PC-3 (cell line): Measurements from ENCODE around the gene GSX1. TPM values are rescaled to one million over a fixed set of nuclear protein-coding genes. Genes with fewer than 3 reads are reported as not detected.

ENCODE experiments used
- total RNA-seq: library from RNA; depleted of rRNA; stranded (reverse); fragments of >200 nt; gene quantifications from 2 replicates; pipeline ENCODE4 v1.2.3, GENCODE V29; 2014; rRNA removed

GSX1 gene
- total RNA-seq, 1 experiment from 2014 or later, result not detected

Other genes with a start within 250 kb of the GSX1 start
- gene LNX2, start 172.0 kb upstream of the GSX1 start, total RNA-seq, result 5.8 and 6.0 TPM in 2 replicates
- 97.2 and 97.9 TPM in 2 replicates for gene POLR1D, start 170.6 kb upstream of the GSX1 start, total RNA-seq
- 0.17 TPM in 1 of 2 replicates, not detected in the other for gene PDX1, start 127.5 kb downstream of the GSX1 start, total RNA-seq
- 0.62 TPM in 1 of 2 replicates, not detected in the other for gene CDX2, start 176.8 kb downstream of the GSX1 start, total RNA-seq
- not detected in 2 replicates for gene URAD, start 196.2 kb downstream of the GSX1 start, total RNA-seq